Measurements from ENCODE around the gene TMTC2.

TMTC2 gene

GRCh38 chr12:83097643-83098342 lies 411.1 kb downstream of the TMTC2 start:
- ChIA-PET POLR2A (no interaction called here), CTCF (interaction anchor here (1.6 kb wide), 1 partner anchor 10 kb away, joined by 9 read pairs; no protein-coding TSS in a partner anchor)
- TF ChIP-seq, protein P1, sequence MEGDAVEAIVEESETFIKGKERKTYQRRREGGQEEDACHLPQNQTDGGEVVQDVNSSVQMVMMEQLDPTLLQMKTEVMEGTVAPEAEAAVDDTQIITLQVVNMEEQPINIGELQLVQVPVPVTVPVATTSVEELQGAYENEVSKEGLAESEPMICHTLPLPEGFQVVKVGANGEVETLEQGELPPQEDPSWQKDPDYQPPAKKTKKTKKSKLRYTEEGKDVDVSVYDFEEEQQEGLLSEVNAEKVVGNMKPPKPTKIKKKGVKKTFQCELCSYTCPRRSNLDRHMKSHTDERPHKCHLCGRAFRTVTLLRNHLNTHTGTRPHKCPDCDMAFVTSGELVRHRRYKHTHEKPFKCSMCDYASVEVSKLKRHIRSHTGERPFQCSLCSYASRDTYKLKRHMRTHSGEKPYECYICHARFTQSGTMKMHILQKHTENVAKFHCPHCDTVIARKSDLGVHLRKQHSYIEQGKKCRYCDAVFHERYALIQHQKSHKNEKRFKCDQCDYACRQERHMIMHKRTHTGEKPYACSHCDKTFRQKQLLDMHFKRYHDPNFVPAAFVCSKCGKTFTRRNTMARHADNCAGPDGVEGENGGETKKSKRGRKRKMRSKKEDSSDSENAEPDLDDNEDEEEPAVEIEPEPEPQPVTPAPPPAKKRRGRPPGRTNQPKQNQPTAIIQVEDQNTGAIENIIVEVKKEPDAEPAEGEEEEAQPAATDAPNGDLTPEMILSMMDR (IDR thresholded peaks at IDR 0.05; ENCODE audit: control extremely low read depth, extremely low read depth, low read depth, missing control alignments), result no peak
- DNase-seq (ENCODE audit: extremely low spot score), result no peak

GRCh38 chr12:83099436-83099835 lies 412.7 kb downstream of the TMTC2 start:
- TF ChIP-seq, protein P1 (IDR thresholded peaks at IDR 0.05; ENCODE audit: control extremely low read depth, extremely low read depth, low read depth, missing control alignments), result no peak
- ChIA-PET CTCF (interaction anchor here (1.6 kb wide), 1 partner anchor 11 kb away, joined by 9 read pairs; no protein-coding TSS in a partner anchor), POLR2A (no interaction called here)
- DNase-seq (ENCODE audit: extremely low spot score), result no peak

- no peak for DNase-seq (ENCODE audit: extremely low spot score)
- CTCF ChIA-PET, result no interaction called here
- TF ChIP-seq, protein P1 (IDR thresholded peaks at IDR 0.05; ENCODE audit: control extremely low read depth, extremely low read depth, low read depth, missing control alignments), result no peak
- POLR2A ChIA-PET, result no interaction called here
Observed at GRCh38 chr12:83102499-83102898, 415.8 kb downstream of the TMTC2 start.

GRCh38 chr12:83106873-83107272 lies 420.2 kb downstream of the TMTC2 start:
- TF ChIP-seq, protein P1 (IDR thresholded peaks at IDR 0.05; ENCODE audit: control extremely low read depth, extremely low read depth, low read depth, missing control alignments), result no peak
- no peak for DNase-seq (ENCODE audit: extremely low spot score)
- POLR2A ChIA-PET, result no interaction called here
- CTCF ChIA-PET, result interaction anchor here (1.0 to 1.2 kb wide), 2 partner anchors 19 to 24 kb away, joined by 3 to 4 read pairs; no protein-coding TSS in a partner anchor

DNA sequence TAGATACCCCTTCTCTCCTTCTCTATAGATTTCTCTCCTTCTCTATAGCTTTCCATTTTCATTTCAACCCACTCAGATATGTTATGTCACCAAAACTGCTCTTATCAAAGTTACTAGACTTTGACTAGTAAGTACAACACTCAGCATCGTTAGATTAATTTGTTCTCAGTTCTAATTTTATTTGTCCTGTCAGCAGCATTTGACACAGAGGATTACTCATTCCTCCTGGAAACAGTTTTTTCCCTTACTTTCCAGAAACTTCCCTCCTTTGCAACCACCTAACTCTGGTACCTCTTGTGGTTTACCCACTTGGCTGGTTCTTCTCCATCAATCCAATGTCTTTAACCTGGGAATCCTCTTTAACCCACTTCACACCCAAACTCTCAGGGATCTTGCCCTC lies 423.7 kb downstream of the TMTC2 start:
- POLR2A ChIA-PET, result no interaction called here

DNA sequence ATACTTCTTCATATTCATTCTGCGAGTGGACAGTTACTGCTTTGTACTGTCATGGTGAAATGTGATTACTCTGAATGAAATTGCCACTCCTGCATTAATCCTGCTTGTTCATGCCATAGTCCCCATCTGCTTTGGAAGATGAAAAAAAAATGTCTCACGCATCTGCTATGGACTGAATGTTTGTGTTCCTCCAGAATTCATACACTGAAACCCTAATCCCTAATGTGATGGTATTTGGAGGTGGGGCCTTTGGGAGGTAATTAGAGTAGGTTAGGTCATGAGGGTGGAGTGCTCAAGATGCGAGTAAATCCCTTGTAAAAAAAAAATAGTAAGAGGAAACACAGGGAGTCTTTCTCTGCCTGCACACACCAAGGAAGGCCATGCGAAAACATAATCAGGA lies 427.2 kb downstream of the TMTC2 start:
- POLR2A ChIA-PET, result no interaction called here
- CTCF ChIA-PET, result no interaction called here
- TF ChIP-seq, protein P1 (IDR thresholded peaks at IDR 0.05; ENCODE audit: control extremely low read depth, extremely low read depth, low read depth, missing control alignments), result no peak
- no peak for DNase-seq (ENCODE audit: extremely low spot score)

More for the DNA sequence above, 423.7 kb downstream of the TMTC2 start:
- TF ChIP-seq, protein P1 (IDR thresholded peaks at IDR 0.05; ENCODE audit: control extremely low read depth, extremely low read depth, low read depth, missing control alignments), result no peak
- CTCF ChIA-PET, result no interaction called here
- DNase-seq (ENCODE audit: extremely low spot score), result no peak

Measured in GM10248 (cell line).